Right renal cortex interstitium (tissue), 3 donors: ENCODE results near the gene C13orf46. TPM values are rescaled to one million over a fixed set of nuclear protein-coding genes. Genes with fewer than 3 reads are reported as not detected.
"Not testable (repeated sequence)": the region's sequence is repeated elsewhere in the genome, so short reads cannot be mapped to it uniquely, and the experiment has no call there.

Experiments
- DNase-seq, 3 donors: peaks; one replicate each; pipeline ENCODE4 v3.0.0-alpha.2; 2013; ENCODE audit warnings: low read depth in 3 of 3, low spot score in 2 of 3
- polyA plus RNA-seq, 3 donors: library from polyadenylated mRNA; unstranded; fragments of 120-200 nt; gene quantifications; one replicate each; pipeline ENCODE4 v1.2.1, GENCODE V29; 2013; ENCODE audit not compliant: insufficient read length in 3 of 3

Gene C13orf46
- polyA plus RNA-seq, 3 donors = 0.07 to 0.18 TPM; not detected in 1

GRCh38 chr13:113914333-113915011 is 59.4 kb downstream of the C13orf46 start:
- no peak for DNase-seq

GRCh38 chr13:113913838-113914237 is 60.0 kb downstream of the C13orf46 start:
- not testable (repeated sequence) for DNase-seq

GRCh38 chr13:113913408-113913807 is 60.5 kb downstream of the C13orf46 start:
- DNase-seq = not testable (repeated sequence)

GRCh38 chr13:113912596-113912995 is 61.3 kb downstream of the C13orf46 start:
- no peak for DNase-seq

- DNase-seq = no peak
Observed at GRCh38 chr13:113907635-113908617, 66.0 kb downstream of the C13orf46 start.

- DNase-seq = no peak
Observed at GRCh38 chr13:113906571-113906970, 67.3 kb downstream of the C13orf46 start.

GRCh38 chr13:113905942-113906341 is 67.9 kb downstream of the C13orf46 start:
- DNase-seq = no peak

- DNase-seq = no peak
Observed at GRCh38 chr13:113905018-113905417, 68.9 kb downstream of the C13orf46 start.

GRCh38 chr13:113904411-113904810 is 69.5 kb downstream of the C13orf46 start:
- no peak for DNase-seq

- DNase-seq = no peak
Observed at GRCh38 chr13:113903912-113904311, 70.0 kb downstream of the C13orf46 start.

Other genes with a start within 250 kb of the C13orf46 start
- gene TMEM255B, start 214.8 kb downstream of the C13orf46 start, polyA plus RNA-seq = 1 to 10 TPM; 4.6 to 7.0 (median 4.8) TPM
- gene GAS6, start 110.0 kb downstream of the C13orf46 start, polyA plus RNA-seq = 10 to 100 TPM; 22.2 to 25.8 (median 24.7) TPM
- 10 to 100 TPM; 12.0 to 13.1 (median 12.5) TPM for gene RASA3, start 158.5 kb upstream of the C13orf46 start, polyA plus RNA-seq
- gene CFAP97D2, start 205.2 kb upstream of the C13orf46 start, polyA plus RNA-seq = 1 to 10 TPM in 1 of 3 donors, not detected in 2; 9.5 TPM